Smooth muscle cell of the brain vasculature (primary cell): Measurements from ENCODE around the gene MT1B.
A peak's percentile ranks its signal among the peaks of the same experiment; 100 is the strongest.

Experiments
- DNase-seq: peaks from one replicate; pipeline ENCODE4 v3.0.0-alpha.2; 2012; ENCODE audit warnings: low read depth, low spot score

MT1B gene

GRCh38 chr16:56651586-56651985 is at the start of gene MT1B:
MT1B (plus strand) TSS chr16:56651886; CDS start chr16:56651954, 68 bp downstream.
- no peak for DNase-seq

- no peak for DNase-seq
Measured at GRCh38 chr16:56603589-56603988, 48.1 kb upstream of the MT1B start.

GRCh38 chr16:56604966-56605365 is 46.7 kb upstream of the MT1B start:
- no peak for DNase-seq

- no peak for DNase-seq
Measured at GRCh38 chr16:56605475-56605874, 46.2 kb upstream of the MT1B start.

GRCh38 chr16:56606071-56606475 is 45.6 kb upstream of the MT1B start:
- DNase-seq: no peak

GRCh38 chr16:56606476-56607108 is 45.1 kb upstream of the MT1B start:
- no peak for DNase-seq

GRCh38 chr16:56607109-56607618 is 44.5 kb upstream of the MT1B start:
- DNase-seq: peak; percentile 84

GRCh38 chr16:56607675-56608042 is 44.0 kb upstream of the MT1B start:
- no peak for DNase-seq

GRCh38 chr16:56608043-56608875 is 43.4 kb upstream of the MT1B start, which contains the start of gene MT2A:
MT2A (plus strand) TSS chr16:56608584; CDS start chr16:56608656, 72 bp downstream.
- DNase-seq: peak; percentile 92

- no peak for DNase-seq
Measured at GRCh38 chr16:56608876-56609462, 42.7 kb upstream of the MT1B start.

- DNase-seq: no peak
Measured at GRCh38 chr16:56609463-56609921, 42.2 kb upstream of the MT1B start.

- DNase-seq: no peak
Measured at GRCh38 chr16:56610017-56610608, 41.6 kb upstream of the MT1B start.

GRCh38 chr16:56610609-56611111 is 41.0 kb upstream of the MT1B start:
- DNase-seq: no peak

GRCh38 chr16:56611281-56611833 is 40.3 kb upstream of the MT1B start:
- no peak for DNase-seq

GRCh38 chr16:56613706-56614105 is 38.0 kb upstream of the MT1B start:
- no peak for DNase-seq

GRCh38 chr16:56614549-56614991 is 37.1 kb upstream of the MT1B start:
- no peak for DNase-seq

GRCh38 chr16:56615353-56615752 is 36.3 kb upstream of the MT1B start:
- DNase-seq: no peak

- no peak for DNase-seq
Measured at GRCh38 chr16:56616608-56617211, 35.0 kb upstream of the MT1B start.

- DNase-seq: no peak
Measured at GRCh38 chr16:56617212-56618085, 34.2 kb upstream of the MT1B start.

- no peak for DNase-seq
Measured at GRCh38 chr16:56618138-56618537, 33.5 kb upstream of the MT1B start.
